ENCODE measurements around the gene SLC9B2.

SLC9B2 gene

GRCh38 chr4:103091601-103092223 is 15.2 kb upstream of the SLC9B2 start:
- Histone ChIP-seq H3K4me3 (ENCODE audit: low read depth, low read length) (no peak overlapping the region), H3K27ac (no peak overlapping the region), H3K36me3 (peaks cover 15% of the 10 kb centered on the region), H3K27me3 (ENCODE audit: insufficient read depth, low read depth, severe bottlenecking) (no peaks in the 10 kb centered on the region), H3K9me3 (ENCODE audit: severe bottlenecking) (no peaks in the 10 kb centered on the region)
- DNase-seq = peak; percentile 49
- TF ChIP-seq CTCF (IDR thresholded peaks at IDR 0.05; ENCODE audit: low read depth, low read length) = peak; percentile 52

GRCh38 chr4:103089481-103089880 is 12.9 kb upstream of the SLC9B2 start:
- Histone ChIP-seq H3K9me3 (ENCODE audit: severe bottlenecking) (no peaks in the 10 kb centered on the region), H3K27ac (no peak overlapping the region), H3K36me3 (peaks cover 15% of the 10 kb centered on the region), H3K4me3 (ENCODE audit: low read depth, low read length) (no peak overlapping the region), H3K27me3 (ENCODE audit: insufficient read depth, low read depth, severe bottlenecking) (no peaks in the 10 kb centered on the region)
- no peak for DNase-seq
- no peak for TF ChIP-seq CTCF (IDR thresholded peaks at IDR 0.05; ENCODE audit: low read depth, low read length)

- Histone ChIP-seq H3K36me3 (peaks cover 12% of the 10 kb centered on the region), H3K27me3 (ENCODE audit: insufficient read depth, low read depth, severe bottlenecking) (no peaks in the 10 kb centered on the region), H3K4me3 (ENCODE audit: low read depth, low read length) (no peak overlapping the region), H3K27ac (no peak overlapping the region), H3K9me3 (ENCODE audit: severe bottlenecking) (no peaks in the 10 kb centered on the region)
- DNase-seq = no peak
- no peak for TF ChIP-seq CTCF (IDR thresholded peaks at IDR 0.05; ENCODE audit: low read depth, low read length)
These were observed 10.0 kb upstream of the SLC9B2 start for GRCh38 chr4:103086551-103086950.

- no peak for DNase-seq
- Histone ChIP-seq H3K27me3 (ENCODE audit: insufficient read depth, low read depth, severe bottlenecking) (no peaks in the 10 kb centered on the region), H3K9me3 (ENCODE audit: severe bottlenecking) (no peaks in the 10 kb centered on the region), H3K4me3 (ENCODE audit: low read depth, low read length) (no peak overlapping the region), H3K36me3 (peaks cover 8% of the 10 kb centered on the region), H3K27ac (no peak overlapping the region)
- TF ChIP-seq CTCF (IDR thresholded peaks at IDR 0.05; ENCODE audit: low read depth, low read length) = no peak
These were observed 9.1 kb upstream of the SLC9B2 start for GRCh38 chr4:103085555-103086196.

GRCh38 chr4:103079621-103080020 is 3.1 kb upstream of the SLC9B2 start:
- TF ChIP-seq CTCF (IDR thresholded peaks at IDR 0.05; ENCODE audit: low read depth, low read length) = no peak
- Histone ChIP-seq H3K27ac (no peak overlapping the region), H3K9me3 (ENCODE audit: severe bottlenecking) (no peaks in the 10 kb centered on the region), H3K27me3 (ENCODE audit: insufficient read depth, low read depth, severe bottlenecking) (no peaks in the 10 kb centered on the region), H3K4me3 (ENCODE audit: low read depth, low read length) (no peak overlapping the region), H3K36me3 (no peaks in the 10 kb centered on the region; the same call in 1 of the 2 replicates)
- DNase-seq = no peak
